Endodermal cell (in vitro differentiated cells): Measurements from ENCODE around the gene ZFAND2A. TPM values are rescaled to one million over a fixed set of nuclear protein-coding genes. Genes with fewer than 3 reads are reported as not detected.
A peak's percentile ranks its signal among the peaks of the same experiment; 100 is the strongest.

Experiments
- DNase-seq: peaks from one replicate; pipeline ENCODE4 v3.0.0-alpha.2; 2017
- H3K27ac ChIP-seq: 2 replicates; pipeline ENCODE4 v1.5.1; 2013; ENCODE audit warnings: mild to moderate bottlenecking, low read depth, low read length, moderate library complexity
- H3K27me3 ChIP-seq: 2 replicates; pipeline ENCODE4 v1.6.1; 2013; ENCODE audit warnings: mild to moderate bottlenecking, low read length, moderate library complexity; ENCODE audit not compliant: insufficient read depth, control insufficient read depth, poor library complexity, severe bottlenecking
- H3K36me3 ChIP-seq: 2 replicates; pipeline ENCODE4 v1.7.0; 2013; ENCODE audit warnings: mild to moderate bottlenecking, low read length, moderate library complexity; ENCODE audit not compliant: control insufficient read depth, insufficient read depth
- H3K4me1 ChIP-seq: one replicate; pipeline ENCODE4 v1.7.0; 2013; ENCODE audit warnings: low read length; ENCODE audit not compliant: control insufficient read depth, insufficient read depth
- H3K4me3 ChIP-seq: 2 replicates; pipeline ENCODE4 v1.5.1; 2013; ENCODE audit warnings: mild to moderate bottlenecking, low read length, moderate library complexity
- H3K9ac ChIP-seq: 2 replicates; pipeline ENCODE4 v1.6.1; 2013; ENCODE audit warnings: mild to moderate bottlenecking, low read length, moderate library complexity; ENCODE audit not compliant: poor library complexity, severe bottlenecking; ENCODE audit errors: extremely low read depth
- H3K9me3 ChIP-seq: 2 replicates; pipeline ENCODE4 v1.6.1; 2013; ENCODE audit warnings: mild to moderate bottlenecking, low read length, moderate library complexity; ENCODE audit not compliant: control insufficient read depth
- H3K27ac Mint-ChIP-seq: 2 replicates; pipeline ENCODE4 v1.8.0; 2020; ENCODE audit warnings: mixed read lengths
- H3K27me3 Mint-ChIP-seq: 2 replicates; pipeline ENCODE4 v1.8.0; 2021; ENCODE audit warnings: mild to moderate bottlenecking, mixed read lengths; ENCODE audit not compliant: insufficient read depth
- H3K36me3 Mint-ChIP-seq: 2 replicates; pipeline ENCODE4 v1.8.0; 2020; ENCODE audit warnings: low read depth, mixed read lengths
- H3K4me1 Mint-ChIP-seq: 2 replicates; pipeline ENCODE4 v1.8.0; 2020; ENCODE audit warnings: mixed read lengths
- H3K4me3 Mint-ChIP-seq: 2 replicates; pipeline ENCODE4 v1.8.0; 2020; ENCODE audit warnings: mild to moderate bottlenecking, moderate library complexity, mixed read lengths
- H3K9me3 Mint-ChIP-seq: 2 replicates; pipeline ENCODE4 v1.8.0; 2020; ENCODE audit warnings: mild to moderate bottlenecking, mixed read lengths
- WGBS, 2 experiments: methylation state at CpG; one replicate each; pipeline versions ENCODE4 v1.1.5 to v1.1.7; 2013; ENCODE audit warnings: missing lambda C conversion rate in 2 of 2, mixed read lengths in 1 of 2; ENCODE audit not compliant: insufficient coverage in 1 of 2, insufficient read length in 1 of 2; 5-methylcytosine and 5-hydroxymethylcytosine counted together
- total RNA-seq, 2 donors: library from RNA; stranded (reverse); fragmentation: NEBNext Ultra II Directional in 1 of 2; extraction: Animal tissue kit (Norgen Biotek cat#: 25700) in 1 of 2; gene quantifications; 2 replicates in 1 of 2; 3 replicates in 1 of 2; pipeline ENCODE4 v1.2.1, GENCODE V29; 2021
- TF ChIP-seq, protein P1 (sequence below): fragments of 200-600 bp; sonication (generic); conservative IDR thresholded peaks from 2 replicates; pipeline ENCODE4 v1.5.0; 2021; ENCODE audit warnings: antibody characterized with exemption, mild to moderate bottlenecking

The ZFAND2A gene
- total RNA-seq, 2 donors from 2014 or later, result 14.9 to 17.1 TPM

DNA sequence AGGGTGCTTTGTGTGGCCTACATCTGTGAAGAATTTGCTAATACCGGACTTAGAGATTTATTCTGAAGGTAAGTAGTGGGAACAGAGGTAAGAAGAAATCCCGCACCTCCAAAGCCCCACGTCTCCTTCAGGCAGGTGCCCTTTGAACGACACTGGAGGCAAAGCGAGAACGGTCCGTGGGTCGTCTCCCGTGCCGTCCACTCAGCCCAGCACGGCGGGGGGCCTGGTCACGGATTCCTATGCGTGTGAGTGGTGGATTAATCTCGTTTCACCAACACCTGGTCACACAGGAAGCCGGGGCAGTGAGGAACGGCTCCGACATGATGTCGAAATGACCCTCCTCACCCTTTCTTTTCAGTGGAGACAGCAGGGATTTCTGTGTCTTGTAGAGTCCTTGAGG, 21.0 kb upstream of the ZFAND2A start:
- TF ChIP-seq, protein P1, sequence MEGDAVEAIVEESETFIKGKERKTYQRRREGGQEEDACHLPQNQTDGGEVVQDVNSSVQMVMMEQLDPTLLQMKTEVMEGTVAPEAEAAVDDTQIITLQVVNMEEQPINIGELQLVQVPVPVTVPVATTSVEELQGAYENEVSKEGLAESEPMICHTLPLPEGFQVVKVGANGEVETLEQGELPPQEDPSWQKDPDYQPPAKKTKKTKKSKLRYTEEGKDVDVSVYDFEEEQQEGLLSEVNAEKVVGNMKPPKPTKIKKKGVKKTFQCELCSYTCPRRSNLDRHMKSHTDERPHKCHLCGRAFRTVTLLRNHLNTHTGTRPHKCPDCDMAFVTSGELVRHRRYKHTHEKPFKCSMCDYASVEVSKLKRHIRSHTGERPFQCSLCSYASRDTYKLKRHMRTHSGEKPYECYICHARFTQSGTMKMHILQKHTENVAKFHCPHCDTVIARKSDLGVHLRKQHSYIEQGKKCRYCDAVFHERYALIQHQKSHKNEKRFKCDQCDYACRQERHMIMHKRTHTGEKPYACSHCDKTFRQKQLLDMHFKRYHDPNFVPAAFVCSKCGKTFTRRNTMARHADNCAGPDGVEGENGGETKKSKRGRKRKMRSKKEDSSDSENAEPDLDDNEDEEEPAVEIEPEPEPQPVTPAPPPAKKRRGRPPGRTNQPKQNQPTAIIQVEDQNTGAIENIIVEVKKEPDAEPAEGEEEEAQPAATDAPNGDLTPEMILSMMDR, result no peak
- Mint-ChIP-seq H3K9me3 (peaks cover 16% of the 10 kb centered on the region), H3K36me3 (no peaks in the 10 kb centered on the region), H3K27me3 (peaks cover 9% of the 10 kb centered on the region), H3K4me3 (no peak overlapping the region), H3K4me1 (no peaks in the 10 kb centered on the region), H3K27ac (no peak overlapping the region)
- Histone ChIP-seq H3K4me3 (no peak overlapping the region), H3K27ac (no peak overlapping the region), H3K4me1 (no peaks in the 10 kb centered on the region), H3K9ac (no peak overlapping the region), H3K9me3 (peaks cover 10% of the 10 kb centered on the region), H3K27me3 (no peaks in the 10 kb centered on the region), H3K36me3 (no peaks in the 10 kb centered on the region)
- no peak for DNase-seq
- 85 to 93% methylated on average over 9 to 19 of the region's 19 CpGs for WGBS, 2 experiments

DNA sequence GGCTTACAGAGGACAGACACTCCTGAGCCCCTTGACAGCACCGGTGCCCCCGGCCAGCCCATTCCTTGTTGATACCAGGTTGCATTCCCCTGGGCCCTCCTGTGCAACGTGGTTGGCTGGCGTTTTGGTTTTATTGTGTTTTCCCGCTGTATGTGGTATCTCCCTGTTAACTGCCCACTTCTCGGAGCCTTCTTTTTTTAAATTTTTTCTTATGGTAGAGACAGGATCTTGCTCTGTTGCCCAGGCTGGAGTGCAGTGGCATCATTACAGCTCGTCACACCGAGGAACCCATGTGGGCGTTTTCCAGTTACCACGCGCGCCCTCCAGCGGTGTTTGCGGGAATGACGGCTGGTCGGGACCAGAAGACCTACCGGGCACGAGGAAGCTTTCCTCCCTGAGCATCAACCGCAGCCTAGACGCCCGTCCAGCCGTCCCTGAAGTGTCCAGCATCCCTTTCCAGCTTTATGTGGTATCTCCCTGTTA, 16.9 kb upstream of the ZFAND2A start:
- peaks cover 16% of the 10 kb centered on the region for H3K9me3 Mint-ChIP-seq
- H3K27ac Mint-ChIP-seq, result no peak overlapping the region
- H3K4me1 Mint-ChIP-seq, result no peaks in the 10 kb centered on the region
- peak; percentile 94 for DNase-seq
- H3K9me3 ChIP-seq, result peaks cover 10% of the 10 kb centered on the region
- H3K4me3 ChIP-seq, result no peak overlapping the region
- peaks cover 5% of the 10 kb centered on the region for H3K27me3 Mint-ChIP-seq
- TF ChIP-seq, protein P1, result peak; percentile 76
- no peak overlapping the region for H3K27ac ChIP-seq
- no peak overlapping the region for H3K4me3 Mint-ChIP-seq
- H3K36me3 Mint-ChIP-seq, result no peaks in the 10 kb centered on the region
- H3K9ac ChIP-seq, result no peak overlapping the region
- H3K36me3 ChIP-seq, result no peaks in the 10 kb centered on the region
- H3K27me3 ChIP-seq, result no peaks in the 10 kb centered on the region
- no peaks in the 10 kb centered on the region for H3K4me1 ChIP-seq
- 60 to 70% methylated on average over 22 of the region's 22 CpGs for WGBS, 2 experiments

DNA sequence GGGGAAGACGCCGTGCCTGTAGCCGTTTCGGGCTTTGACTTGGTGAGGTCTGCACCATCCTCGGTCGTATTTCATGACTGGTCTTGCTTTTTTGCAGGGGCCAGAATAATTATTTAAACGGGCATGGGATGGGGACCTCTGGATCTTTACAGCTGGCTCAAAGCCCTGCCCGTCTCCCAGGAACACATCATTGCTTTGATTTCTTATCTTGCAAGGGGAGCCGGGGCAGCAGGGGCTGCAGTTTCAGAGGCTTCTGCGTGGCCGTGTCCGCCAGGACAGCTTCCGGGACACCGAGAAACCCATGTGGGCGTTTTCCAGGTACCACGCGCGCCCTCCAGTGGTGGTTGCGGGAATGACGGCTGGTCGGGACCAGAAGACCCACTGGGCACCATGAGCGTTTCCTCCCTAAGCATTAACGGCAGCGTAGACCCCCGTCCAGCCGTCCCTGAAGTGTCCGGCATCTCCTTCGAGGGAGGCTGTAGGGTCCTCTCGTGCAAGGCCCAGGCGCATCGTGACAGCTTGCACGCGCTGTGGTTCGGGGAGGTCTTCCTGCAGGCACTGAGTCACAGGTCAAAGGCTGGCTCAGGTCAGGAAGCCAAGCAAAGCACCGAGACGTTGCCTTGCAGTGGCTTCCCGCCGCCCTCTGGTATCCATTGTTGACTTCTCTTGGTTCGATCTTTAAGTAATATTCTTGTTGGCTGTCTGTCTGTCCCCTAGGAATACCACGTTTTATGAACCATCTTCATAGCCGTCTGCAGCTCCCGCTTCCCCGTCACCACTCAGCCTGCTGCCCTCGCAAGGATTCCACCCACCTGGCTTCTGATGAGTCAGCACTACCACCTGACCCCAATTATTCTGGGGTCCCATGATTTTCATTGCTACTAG, 16.2 kb upstream of the ZFAND2A start:
- no peak overlapping the region for H3K4me3 Mint-ChIP-seq
- DNase-seq, result peak; percentile 97
- peaks cover 10% of the 10 kb centered on the region for H3K9me3 ChIP-seq
- no peak overlapping the region for H3K27ac Mint-ChIP-seq
- H3K9ac ChIP-seq, result no peak overlapping the region
- peaks cover 7% of the 10 kb centered on the region for H3K27me3 Mint-ChIP-seq
- H3K4me3 ChIP-seq, result no peak overlapping the region
- 42 to 43% methylated on average over 33 to 44 of the region's 44 CpGs for WGBS, 2 experiments
- H3K36me3 ChIP-seq, result no peaks in the 10 kb centered on the region
- H3K36me3 Mint-ChIP-seq, result no peaks in the 10 kb centered on the region
- TF ChIP-seq, protein P1, result peak; percentile 92
- H3K27me3 ChIP-seq, result no peaks in the 10 kb centered on the region
- H3K4me1 ChIP-seq, result no peaks in the 10 kb centered on the region
- H3K27ac ChIP-seq, result no peak overlapping the region
- peaks cover 17% of the 10 kb centered on the region for H3K9me3 Mint-ChIP-seq
- H3K4me1 Mint-ChIP-seq, result no peaks in the 10 kb centered on the region
